Mammary epithelial cell (primary cell): ENCODE data around the gene KLHL29.

Experiments used
- EZH2 ChIP-seq: IDR thresholded peaks from 2 replicates; pipeline ENCODE4 v1.6.1; 2012; ENCODE audit warnings: low read length, inconsistent platforms, borderline replicate concordance
- TF ChIP-seq, protein P1 (sequence below), 2 donors: IDR thresholded peaks in 1 of 2; conservative IDR thresholded peaks in 1 of 2; 2 replicates each; pipeline ENCODE4 v1.5.1; 2011 to 2012; ENCODE audit warnings: inconsistent platforms in 2 of 2, low read length in 2 of 2, mild to moderate bottlenecking in 2 of 2, control low read depth in 1 of 2, low read depth in 1 of 2; ENCODE audit not compliant: insufficient read depth in 1 of 2; ENCODE audit errors: extremely low read depth in 1 of 2

DNA sequence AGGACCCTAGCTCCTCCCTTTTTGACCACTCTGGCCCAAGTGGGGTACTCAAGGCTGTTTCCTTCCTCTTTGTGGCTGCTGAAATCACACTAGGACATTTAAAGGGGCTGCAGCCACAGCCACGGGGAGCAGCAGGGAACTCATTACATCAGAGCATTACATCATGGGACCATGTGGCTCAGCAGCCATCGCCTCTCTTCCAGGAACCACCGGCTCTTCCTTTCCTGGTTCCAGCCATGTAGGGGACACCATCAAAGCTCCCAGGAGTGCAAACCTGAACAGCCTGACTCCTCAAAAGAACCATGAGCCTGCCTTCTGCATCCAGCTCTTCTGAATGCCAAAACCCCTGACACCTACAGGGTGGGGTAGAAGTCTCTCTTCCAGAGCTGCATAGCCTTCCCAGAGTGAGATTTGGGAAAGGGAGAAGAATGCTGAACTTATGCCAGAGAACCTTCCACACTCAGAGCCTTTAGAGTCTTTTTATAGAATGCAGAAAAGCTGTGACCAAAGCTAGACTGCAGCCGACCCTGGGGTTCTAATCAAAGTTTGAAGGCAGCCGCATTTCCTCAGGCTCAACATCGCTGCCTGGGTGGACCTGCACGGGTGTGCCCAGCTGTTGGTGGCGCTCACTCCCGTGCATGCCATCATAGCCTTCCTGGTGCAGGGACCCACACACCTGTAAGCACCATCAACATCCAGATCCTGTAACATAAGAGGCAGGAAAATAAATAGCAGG lies 121.7 kb downstream of the KLHL29 start:
- no peak for TF ChIP-seq EZH2
- TF ChIP-seq, protein P1, sequence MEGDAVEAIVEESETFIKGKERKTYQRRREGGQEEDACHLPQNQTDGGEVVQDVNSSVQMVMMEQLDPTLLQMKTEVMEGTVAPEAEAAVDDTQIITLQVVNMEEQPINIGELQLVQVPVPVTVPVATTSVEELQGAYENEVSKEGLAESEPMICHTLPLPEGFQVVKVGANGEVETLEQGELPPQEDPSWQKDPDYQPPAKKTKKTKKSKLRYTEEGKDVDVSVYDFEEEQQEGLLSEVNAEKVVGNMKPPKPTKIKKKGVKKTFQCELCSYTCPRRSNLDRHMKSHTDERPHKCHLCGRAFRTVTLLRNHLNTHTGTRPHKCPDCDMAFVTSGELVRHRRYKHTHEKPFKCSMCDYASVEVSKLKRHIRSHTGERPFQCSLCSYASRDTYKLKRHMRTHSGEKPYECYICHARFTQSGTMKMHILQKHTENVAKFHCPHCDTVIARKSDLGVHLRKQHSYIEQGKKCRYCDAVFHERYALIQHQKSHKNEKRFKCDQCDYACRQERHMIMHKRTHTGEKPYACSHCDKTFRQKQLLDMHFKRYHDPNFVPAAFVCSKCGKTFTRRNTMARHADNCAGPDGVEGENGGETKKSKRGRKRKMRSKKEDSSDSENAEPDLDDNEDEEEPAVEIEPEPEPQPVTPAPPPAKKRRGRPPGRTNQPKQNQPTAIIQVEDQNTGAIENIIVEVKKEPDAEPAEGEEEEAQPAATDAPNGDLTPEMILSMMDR (conservative IDR thresholded peaks at IDR 0.05 in 1 of 2, IDR thresholded peaks at IDR 0.05 in 1 of 2; ENCODE audit: extremely low read depth in 1 of 2, insufficient read depth in 1 of 2, low read depth in 1 of 2, low read length in 2 of 2), result no peak
